Uterus (tissue), 2 donors: Measurements from ENCODE around the gene CENPX.

Source experiments
- CTCF ChIP-seq, 4 experiments: fragments of 200-600 bp in 2 of 4; fragments of 450-650 bp in 2 of 4; sonication (generic) in 2 of 4; IDR thresholded peaks; one replicate each; pipeline ENCODE4 v1.5.1; 2016 to 2019; ENCODE audit warnings: antibody characterized with exemption in 4 of 4, mild to moderate bottlenecking in 2 of 4, moderate library complexity in 1 of 4
- POLR2A ChIP-seq, 2 donors: fragments of 450-650 bp; IDR thresholded peaks; one replicate each; pipeline ENCODE4 v1.6.1; 2016; ENCODE audit warnings: antibody characterized with exemption in 2 of 2, mild to moderate bottlenecking in 1 of 2, moderate library complexity in 1 of 2

- no peak for TF ChIP-seq POLR2A (IDR thresholded peaks at IDR 0.05)
- no peak for TF ChIP-seq CTCF (IDR thresholded peaks at IDR 0.05)
Observed at GRCh38 chr17:81978524-81979298, 44.0 kb downstream of the CENPX start.
